Measurements from ENCODE around the gene TGIF2.
"Not testable (repeated sequence)": the region's sequence is repeated elsewhere in the genome, so short reads cannot be mapped to it uniquely, and the experiment has no call there.

Gene TGIF2

DNA sequence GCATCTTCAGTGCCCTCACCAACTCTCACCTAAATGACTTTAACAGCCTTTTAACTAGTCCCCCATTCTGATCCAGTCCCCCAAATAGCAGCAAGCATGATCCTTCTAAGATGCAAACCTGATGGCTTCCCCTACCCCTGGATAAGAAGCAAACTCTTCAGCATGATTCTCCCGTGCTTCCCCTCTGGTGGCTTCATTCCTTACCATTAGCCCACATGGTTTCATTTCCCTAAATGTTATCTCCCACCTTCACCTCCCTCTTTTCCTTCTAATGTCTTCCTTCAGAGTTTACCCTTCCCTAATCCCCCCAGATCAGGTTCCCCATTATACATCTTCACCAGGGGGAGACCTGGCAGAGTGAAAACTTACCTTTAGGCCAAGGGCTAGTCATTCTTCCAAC lies 28.1 kb downstream of the TGIF2 start:
- H3K9ac ChIP-seq (ENCODE audit: low read depth in 1 of 2, low read length in 2 of 2) = no peak overlapping the region
- no peak overlapping the region for H3K4me3 ChIP-seq (ENCODE audit: low read length in 2 of 2)
- no peaks in the 10 kb centered on the region for H3K9me3 ChIP-seq (ENCODE audit: control insufficient read depth in 2 of 2, low read length in 2 of 2)
- peaks cover 4 to 7% of the 10 kb centered on the region in 2 donors for H3K4me1 ChIP-seq (ENCODE audit: control insufficient read depth in 2 of 2, insufficient read depth in 2 of 2, low read length in 2 of 2)
- H3K36me3 ChIP-seq (ENCODE audit: control insufficient read depth in 2 of 2, insufficient read depth in 2 of 2, low read length in 2 of 2) = no peaks in the 10 kb centered on the region
- no peaks in the 10 kb centered on the region for H3K27me3 ChIP-seq (ENCODE audit: control insufficient read depth in 2 of 2, insufficient read depth in 2 of 2, low read length in 2 of 2)
- H3K27ac ChIP-seq (ENCODE audit: low read depth in 2 of 2, low read length in 2 of 2) = no peak overlapping the region

GRCh38 chr20:36604952-36605398 lies 31.6 kb downstream of the TGIF2 start:
- Histone ChIP-seq H3K36me3 (ENCODE audit: control insufficient read depth in 2 of 2, insufficient read depth in 2 of 2, low read length in 2 of 2) (peaks cover 11 to 17% of the 10 kb centered on the region in 2 donors), H3K4me1 (ENCODE audit: control insufficient read depth in 2 of 2, insufficient read depth in 2 of 2, low read length in 2 of 2) (peaks cover 8 to 20% of the 10 kb centered on the region in 2 donors), H3K27me3 (ENCODE audit: control insufficient read depth in 2 of 2, insufficient read depth in 2 of 2, low read length in 2 of 2) (no peaks in the 10 kb centered on the region), H3K4me3 (ENCODE audit: low read length in 2 of 2) (peak overlapping the region; percentile 69 to 76), H3K9ac (ENCODE audit: low read depth in 1 of 2, low read length in 2 of 2) (peak overlapping the region; percentile 76 to 94), H3K9me3 (ENCODE audit: control insufficient read depth in 2 of 2, low read length in 2 of 2) (no peaks in the 10 kb centered on the region), H3K27ac (ENCODE audit: low read depth in 2 of 2, low read length in 2 of 2) (peak overlapping the region; percentile 88 to 94)

- Histone ChIP-seq H3K4me3 (ENCODE audit: low read length in 2 of 2) (peak within 1 kb of the TSS; percentile 93 to 96), H3K36me3 (ENCODE audit: control insufficient read depth in 2 of 2, insufficient read depth in 2 of 2, low read length in 2 of 2) (peaks cover 12 to 22% of the 10 kb centered on the region in 2 donors), H3K9ac (ENCODE audit: low read depth in 1 of 2, low read length in 2 of 2) (peak within 1 kb of the TSS; percentile 93 to 99), H3K27ac (ENCODE audit: low read depth in 2 of 2, low read length in 2 of 2) (peak within 1 kb of the TSS; percentile 93 to 94), H3K27me3 (ENCODE audit: control insufficient read depth in 2 of 2, insufficient read depth in 2 of 2, low read length in 2 of 2) (no peaks in the 10 kb centered on the region), H3K9me3 (ENCODE audit: control insufficient read depth in 2 of 2, low read length in 2 of 2) (no peaks in the 10 kb centered on the region), H3K4me1 (ENCODE audit: control insufficient read depth in 2 of 2, insufficient read depth in 2 of 2, low read length in 2 of 2) (peaks cover 8 to 20% of the 10 kb centered on the region in 2 donors)
These were observed 32.2 kb downstream of the TGIF2 start, which contains the start of gene RAB5IF for GRCh38 chr20:36605399-36606157. RAB5IF (plus strand) TSS chr20:36605779; CDS start chr20:36605952, 173 bp downstream.

GRCh38 chr20:36606158-36607066 lies 33.0 kb downstream of the TGIF2 start:
- Histone ChIP-seq H3K9me3 (ENCODE audit: control insufficient read depth in 2 of 2, low read length in 2 of 2) (no peaks in the 10 kb centered on the region), H3K27me3 (ENCODE audit: control insufficient read depth in 2 of 2, insufficient read depth in 2 of 2, low read length in 2 of 2) (no peaks in the 10 kb centered on the region), H3K36me3 (ENCODE audit: control insufficient read depth in 2 of 2, insufficient read depth in 2 of 2, low read length in 2 of 2) (peaks cover 18 to 31% of the 10 kb centered on the region in 2 donors), H3K27ac (ENCODE audit: low read depth in 2 of 2, low read length in 2 of 2) (peak overlapping the region; percentile 93 to 94), H3K4me1 (ENCODE audit: control insufficient read depth in 2 of 2, insufficient read depth in 2 of 2, low read length in 2 of 2) (peaks cover 8 to 20% of the 10 kb centered on the region in 2 donors), H3K4me3 (ENCODE audit: low read length in 2 of 2) (peak overlapping the region; percentile 93 to 96), H3K9ac (ENCODE audit: low read depth in 1 of 2, low read length in 2 of 2) (peak overlapping the region; percentile 93 to 99)

- H3K36me3 ChIP-seq (ENCODE audit: control insufficient read depth in 2 of 2, insufficient read depth in 2 of 2, low read length in 2 of 2) = peaks cover 32 to 44% of the 10 kb centered on the region in 2 donors
- H3K27ac ChIP-seq (ENCODE audit: low read depth in 2 of 2, low read length in 2 of 2) = peak overlapping the region; percentile 93 to 94
- peak overlapping the region in 1 of 2 donors; percentile 26 for H3K9ac ChIP-seq (ENCODE audit: low read depth in 1 of 2, low read length in 2 of 2)
- H3K27me3 ChIP-seq (ENCODE audit: control insufficient read depth in 2 of 2, insufficient read depth in 2 of 2, low read length in 2 of 2) = no peaks in the 10 kb centered on the region
- H3K4me3 ChIP-seq (ENCODE audit: low read length in 2 of 2) = no peak overlapping the region
- H3K9me3 ChIP-seq (ENCODE audit: control insufficient read depth in 2 of 2, low read length in 2 of 2) = no peaks in the 10 kb centered on the region
- H3K4me1 ChIP-seq (ENCODE audit: control insufficient read depth in 2 of 2, insufficient read depth in 2 of 2, low read length in 2 of 2) = peaks cover 8 to 20% of the 10 kb centered on the region in 2 donors
These were observed 34.4 kb downstream of the TGIF2 start for GRCh38 chr20:36607586-36608387.

- H3K36me3 ChIP-seq (ENCODE audit: control insufficient read depth in 2 of 2, insufficient read depth in 2 of 2, low read length in 2 of 2) = peaks cover 35 to 47% of the 10 kb centered on the region in 2 donors
- not testable (repeated sequence) for H3K9me3 ChIP-seq (ENCODE audit: control insufficient read depth in 2 of 2, low read length in 2 of 2); H3K9ac ChIP-seq (ENCODE audit: low read depth in 1 of 2, low read length in 2 of 2); H3K27me3 ChIP-seq (ENCODE audit: control insufficient read depth in 2 of 2, insufficient read depth in 2 of 2, low read length in 2 of 2); H3K4me3 ChIP-seq (ENCODE audit: low read length in 2 of 2)
- peaks cover 8 to 20% of the 10 kb centered on the region in 2 donors for H3K4me1 ChIP-seq (ENCODE audit: control insufficient read depth in 2 of 2, insufficient read depth in 2 of 2, low read length in 2 of 2)
- H3K27ac ChIP-seq (ENCODE audit: low read depth in 2 of 2, low read length in 2 of 2) = peak overlapping the region in 1 of 2 donors; percentile 41
These were observed 35.0 kb downstream of the TGIF2 start for GRCh38 chr20:36608388-36608728.

DNA sequence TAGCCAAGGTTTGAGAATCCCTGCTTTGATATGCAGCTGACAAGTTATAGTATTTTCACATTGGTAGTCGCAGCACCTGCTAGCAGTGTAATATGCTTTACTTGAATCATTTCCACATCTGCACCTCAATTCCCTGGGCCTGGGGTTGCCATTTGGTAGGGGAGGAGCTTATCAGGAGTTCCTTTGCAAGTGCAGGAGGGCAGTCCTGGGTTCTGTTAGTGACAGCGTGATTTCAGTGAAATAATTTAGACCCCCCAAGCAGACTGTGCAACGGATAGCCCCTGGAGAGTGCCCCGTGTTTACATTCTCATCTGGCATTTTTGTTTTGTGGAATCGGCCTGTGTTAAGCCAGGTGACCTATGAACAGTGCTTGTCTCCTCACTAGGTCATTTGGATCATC lies 38.2 kb downstream of the TGIF2 start:
- Histone ChIP-seq H3K27me3 (ENCODE audit: control insufficient read depth in 2 of 2, insufficient read depth in 2 of 2, low read length in 2 of 2) (no peaks in the 10 kb centered on the region), H3K9me3 (ENCODE audit: control insufficient read depth in 2 of 2, low read length in 2 of 2) (no peaks in the 10 kb centered on the region), H3K4me3 (ENCODE audit: low read length in 2 of 2) (no peak overlapping the region), H3K27ac (ENCODE audit: low read depth in 2 of 2, low read length in 2 of 2) (no peak overlapping the region), H3K9ac (ENCODE audit: low read depth in 1 of 2, low read length in 2 of 2) (no peak overlapping the region), H3K36me3 (ENCODE audit: control insufficient read depth in 2 of 2, insufficient read depth in 2 of 2, low read length in 2 of 2) (peaks cover 44 to 68% of the 10 kb centered on the region in 2 donors), H3K4me1 (ENCODE audit: control insufficient read depth in 2 of 2, insufficient read depth in 2 of 2, low read length in 2 of 2) (peaks cover 3 to 12% of the 10 kb centered on the region in 2 donors)

DNA sequence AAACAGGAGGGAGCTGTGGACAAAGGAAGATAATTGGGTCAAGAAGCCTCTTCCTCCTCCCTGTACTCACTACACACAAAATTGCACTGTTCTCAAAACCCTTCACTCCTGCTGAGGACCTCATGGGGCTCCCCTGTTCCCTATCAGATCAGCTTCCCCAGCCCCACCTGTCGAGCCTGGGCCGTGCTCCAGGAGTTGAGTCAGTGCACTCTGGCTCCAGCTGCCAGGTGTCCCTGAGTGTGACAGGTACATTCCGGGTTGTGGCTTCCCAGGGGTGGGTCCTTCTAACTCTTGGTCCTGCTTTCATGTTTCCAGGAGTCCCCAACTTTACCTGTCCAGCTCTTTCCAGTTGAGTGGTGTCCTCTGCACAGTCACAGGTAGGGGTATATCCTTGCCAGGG lies 40.6 kb downstream of the TGIF2 start:
- peaks cover 40 to 57% of the 10 kb centered on the region in 2 donors for H3K36me3 ChIP-seq (ENCODE audit: control insufficient read depth in 2 of 2, insufficient read depth in 2 of 2, low read length in 2 of 2)
- no peak overlapping the region for H3K4me3 ChIP-seq (ENCODE audit: low read length in 2 of 2)
- H3K9me3 ChIP-seq (ENCODE audit: control insufficient read depth in 2 of 2, low read length in 2 of 2) = no peaks in the 10 kb centered on the region
- no peaks in the 10 kb centered on the region for H3K4me1 ChIP-seq (ENCODE audit: control insufficient read depth in 2 of 2, insufficient read depth in 2 of 2, low read length in 2 of 2)
- H3K9ac ChIP-seq (ENCODE audit: low read depth in 1 of 2, low read length in 2 of 2) = no peak overlapping the region
- H3K27ac ChIP-seq (ENCODE audit: low read depth in 2 of 2, low read length in 2 of 2) = no peak overlapping the region
- H3K27me3 ChIP-seq (ENCODE audit: control insufficient read depth in 2 of 2, insufficient read depth in 2 of 2, low read length in 2 of 2) = no peaks in the 10 kb centered on the region

GRCh38 chr20:36614781-36615557 lies 41.6 kb downstream of the TGIF2 start:
- H3K4me3 ChIP-seq (ENCODE audit: low read length in 2 of 2) = no peak overlapping the region
- peaks cover 33 to 51% of the 10 kb centered on the region in 2 donors for H3K36me3 ChIP-seq (ENCODE audit: control insufficient read depth in 2 of 2, insufficient read depth in 2 of 2, low read length in 2 of 2)
- no peak overlapping the region for H3K9ac ChIP-seq (ENCODE audit: low read depth in 1 of 2, low read length in 2 of 2)
- no peak overlapping the region for H3K27ac ChIP-seq (ENCODE audit: low read depth in 2 of 2, low read length in 2 of 2)
- H3K4me1 ChIP-seq (ENCODE audit: control insufficient read depth in 2 of 2, insufficient read depth in 2 of 2, low read length in 2 of 2) = no peaks in the 10 kb centered on the region
- no peaks in the 10 kb centered on the region for H3K27me3 ChIP-seq (ENCODE audit: control insufficient read depth in 2 of 2, insufficient read depth in 2 of 2, low read length in 2 of 2)
- H3K9me3 ChIP-seq (ENCODE audit: control insufficient read depth in 2 of 2, low read length in 2 of 2) = no peaks in the 10 kb centered on the region
